Smooth muscle cell of the brain vasculature (primary cell): ENCODE results near the gene HTR7.
"Not testable (repeated sequence)": the region's sequence is repeated elsewhere in the genome, so short reads cannot be mapped to it uniquely, and the experiment has no call there.

Source experiments
- DNase-seq: peaks from one replicate; pipeline ENCODE4 v3.0.0-alpha.2; 2012; ENCODE audit warnings: low read depth, low spot score

Gene HTR7

DNA sequence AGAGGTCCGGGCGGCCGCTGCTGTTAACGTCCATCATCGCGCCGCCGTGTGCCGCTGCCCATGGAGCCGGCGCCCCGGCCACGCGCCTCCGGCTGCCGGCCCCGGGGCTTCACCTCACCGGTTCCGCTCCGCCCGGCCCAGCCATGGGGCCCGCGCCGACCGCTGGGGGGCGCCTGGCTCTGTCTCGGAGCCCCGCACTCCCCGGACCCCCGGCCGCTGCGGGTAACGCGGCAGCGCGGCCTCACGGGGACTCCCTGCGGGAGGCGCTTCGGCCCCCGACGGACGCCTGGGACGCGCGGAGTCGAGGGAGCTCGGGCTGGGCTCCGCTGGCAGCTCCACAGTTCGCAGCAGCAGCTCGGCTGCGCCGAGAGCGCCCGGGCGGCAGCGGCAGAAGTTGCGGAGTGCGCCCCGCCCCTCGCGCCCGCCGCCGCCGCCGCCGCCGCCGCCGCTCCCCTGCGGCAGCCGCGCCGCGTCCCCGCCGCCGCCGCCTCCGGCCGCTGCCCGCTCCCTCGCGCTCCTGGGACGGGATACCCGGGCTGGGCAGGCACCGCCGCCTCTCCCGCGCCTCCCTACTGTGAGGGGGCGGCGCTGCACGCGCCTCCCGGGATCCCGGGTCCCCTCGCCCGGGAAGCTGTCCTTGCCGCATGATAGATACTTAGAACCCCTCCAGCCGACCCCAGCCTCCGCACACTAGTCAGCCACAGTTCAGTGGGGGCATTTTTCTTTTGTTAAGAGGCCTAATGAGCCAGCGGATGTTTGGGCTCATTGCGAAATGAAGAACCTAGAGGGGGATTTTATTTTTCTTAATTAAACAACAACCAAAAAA, at the start of gene HTR7:
TSS of gene HTR7 (minus strand) at position 405 of the 826 bp plus-strand sequence. CDS start at position 37, 368 bp downstream.
- DNase-seq, result no peak

GRCh38 chr10:90906596-90906995, 48.8 kb upstream of the HTR7 start:
- no peak for DNase-seq

- no peak for DNase-seq
Measured at GRCh38 chr10:90905925-90906324, 48.1 kb upstream of the HTR7 start.

GRCh38 chr10:90896916-90897315, 39.1 kb upstream of the HTR7 start:
- DNase-seq, result not testable (repeated sequence)

GRCh38 chr10:90893190-90893589, 35.4 kb upstream of the HTR7 start:
- no peak for DNase-seq

- no peak for DNase-seq
Measured at GRCh38 chr10:90890347-90890746, 32.5 kb upstream of the HTR7 start.

- no peak for DNase-seq
Measured at GRCh38 chr10:90889636-90890035, 31.8 kb upstream of the HTR7 start.

DNA sequence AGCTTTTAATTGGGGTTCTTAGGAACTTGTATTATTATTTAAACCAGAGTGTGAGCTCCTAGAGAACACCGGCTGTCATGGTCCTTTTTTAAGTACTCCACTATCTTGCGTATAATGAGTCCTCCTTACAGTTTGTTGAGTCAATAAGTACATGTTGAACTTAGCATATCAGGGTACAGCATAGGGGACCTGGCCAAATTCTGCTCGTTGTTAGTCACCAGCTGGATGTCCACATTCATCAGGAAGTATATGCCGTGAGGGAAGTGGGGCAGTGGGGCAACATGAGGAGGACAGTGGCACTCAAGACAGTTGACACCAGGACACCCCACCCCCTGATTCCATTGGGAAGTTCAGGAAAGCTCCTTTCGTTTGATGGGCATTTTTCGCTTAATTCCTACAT, 30.5 kb upstream of the HTR7 start:
- DNase-seq, result no peak

- DNase-seq, result no peak
Measured at GRCh38 chr10:90887555-90887954, 29.7 kb upstream of the HTR7 start.

DNA sequence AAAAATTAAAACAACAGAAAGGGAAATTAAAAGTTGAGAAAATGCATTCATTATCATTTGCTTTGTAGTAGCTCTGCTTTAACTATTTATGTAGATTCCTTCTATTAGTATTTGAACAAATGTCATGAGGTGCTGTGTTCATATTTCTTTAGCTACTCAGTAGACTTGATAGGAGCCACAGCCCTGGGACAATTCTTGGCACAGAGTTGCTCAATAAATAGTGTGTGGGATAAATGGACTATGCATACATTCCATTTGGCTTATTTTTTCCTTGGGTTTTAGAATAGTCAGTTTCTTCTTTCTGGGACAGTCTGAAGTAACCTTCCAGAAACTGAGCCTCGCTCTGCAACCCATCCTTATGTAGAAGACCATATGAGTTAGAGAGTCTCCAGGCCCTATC, 27.3 kb upstream of the HTR7 start:
- DNase-seq, result no peak

- DNase-seq, result no peak
Measured at GRCh38 chr10:90884431-90884830, 26.6 kb upstream of the HTR7 start.

DNA sequence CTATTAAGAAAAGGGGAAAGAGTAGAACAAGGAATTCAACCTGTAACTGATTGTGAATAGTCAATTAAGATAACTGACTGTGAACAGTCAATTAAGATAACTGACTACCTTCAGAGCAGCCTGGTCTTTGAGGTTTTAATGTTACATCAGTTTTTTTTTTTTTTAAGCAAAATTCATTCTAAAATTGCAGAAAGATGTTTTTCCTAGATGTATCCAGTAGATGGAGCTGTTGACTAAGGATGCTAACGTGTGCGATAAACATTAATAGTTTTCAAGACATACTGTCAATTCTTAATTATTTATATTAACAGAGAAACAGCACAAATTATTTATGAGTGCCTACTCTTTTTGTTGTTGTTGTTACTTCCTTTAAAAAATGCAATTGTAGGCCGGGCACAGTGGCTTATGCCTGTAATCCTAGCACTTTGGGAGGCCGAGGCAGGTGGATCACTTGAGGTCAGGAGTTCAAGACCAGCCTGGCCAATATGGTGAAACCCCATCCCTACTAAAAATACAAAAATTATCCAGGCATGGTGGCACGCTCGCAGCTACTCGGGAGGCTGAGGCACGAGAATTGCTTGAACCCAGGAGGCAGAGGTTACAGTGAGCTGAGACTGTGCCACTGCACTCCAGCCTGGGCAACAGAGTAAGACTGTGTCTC, 22.4 kb upstream of the HTR7 start:
- not testable (repeated sequence) for DNase-seq

GRCh38 chr10:90879062-90879461, 21.2 kb upstream of the HTR7 start:
- DNase-seq, result no peak

DNA sequence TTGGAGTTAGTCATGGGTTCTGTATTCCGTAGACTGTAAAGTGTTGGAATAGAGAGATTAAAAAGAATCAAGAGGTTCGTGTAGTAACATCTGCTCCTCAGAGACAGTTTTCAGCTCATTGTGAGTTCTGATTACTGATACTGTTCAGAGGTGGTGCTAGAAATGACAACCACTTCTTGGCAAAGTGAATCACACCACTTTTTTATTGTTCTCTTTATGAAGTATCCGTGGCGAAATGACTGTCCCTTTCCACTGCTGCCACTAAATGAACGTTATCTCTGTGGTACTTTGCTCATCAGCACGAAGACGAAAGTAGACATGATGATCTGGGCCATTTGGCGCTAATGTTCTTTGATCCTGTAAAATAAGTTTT, 14.8 kb upstream of the HTR7 start:
- no peak for DNase-seq

GRCh38 chr10:90871766-90872647, 14.2 kb upstream of the HTR7 start, which contains the start of gene RPP30:
TSS of gene RPP30 (plus strand) at chr10:90871974. CDS start at chr10:90871987, 13 bp downstream.
- no peak for DNase-seq

- peak; percentile 62 for DNase-seq
Measured at GRCh38 chr10:90871279-90871765, 13.5 kb upstream of the HTR7 start.

DNA sequence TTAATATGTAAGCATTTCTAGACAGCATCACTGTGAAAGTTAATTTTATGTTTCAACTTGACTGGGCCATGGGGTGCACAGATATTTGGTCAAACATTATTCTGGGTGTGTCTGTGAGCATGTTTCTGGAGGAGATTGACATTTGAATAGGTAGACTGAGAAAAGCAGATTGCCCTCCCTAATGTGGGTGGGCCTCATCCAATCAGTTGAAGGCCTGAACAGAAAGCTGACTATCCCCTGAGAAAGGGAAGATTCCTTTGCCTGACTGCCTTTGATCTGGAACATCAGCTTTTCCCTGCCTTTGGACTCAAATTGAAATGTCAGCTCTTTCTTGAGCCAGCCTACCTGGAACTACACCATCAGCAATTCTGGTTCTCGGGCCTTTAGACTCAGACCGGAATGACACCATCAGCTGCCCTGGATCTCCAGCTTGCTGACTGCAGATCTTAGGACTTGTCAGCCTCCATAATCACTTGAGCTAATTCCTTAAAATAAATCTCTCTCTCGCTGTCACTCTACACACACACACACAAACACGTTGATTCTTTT, 8.3 kb upstream of the HTR7 start:
- DNase-seq, result no peak

DNA sequence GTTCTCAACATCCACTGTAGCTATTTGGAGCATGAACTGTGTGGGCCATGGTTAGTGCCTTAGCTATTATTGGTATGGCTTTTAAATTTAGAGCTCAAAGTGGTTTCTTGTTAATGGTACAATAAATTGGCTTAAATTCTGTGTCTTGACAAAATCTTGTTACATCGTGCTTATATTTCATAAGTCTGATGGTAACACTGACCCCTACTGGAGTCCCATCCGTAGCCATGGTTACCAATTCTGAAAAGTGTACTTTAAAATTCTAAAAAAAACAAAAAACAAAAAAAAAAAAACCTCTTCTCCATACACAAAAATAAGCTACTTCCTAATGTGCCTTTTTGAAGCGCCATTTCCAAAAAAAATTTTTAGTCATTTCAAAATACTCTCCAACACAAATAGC, 7.6 kb upstream of the HTR7 start:
- no peak for DNase-seq

DNA sequence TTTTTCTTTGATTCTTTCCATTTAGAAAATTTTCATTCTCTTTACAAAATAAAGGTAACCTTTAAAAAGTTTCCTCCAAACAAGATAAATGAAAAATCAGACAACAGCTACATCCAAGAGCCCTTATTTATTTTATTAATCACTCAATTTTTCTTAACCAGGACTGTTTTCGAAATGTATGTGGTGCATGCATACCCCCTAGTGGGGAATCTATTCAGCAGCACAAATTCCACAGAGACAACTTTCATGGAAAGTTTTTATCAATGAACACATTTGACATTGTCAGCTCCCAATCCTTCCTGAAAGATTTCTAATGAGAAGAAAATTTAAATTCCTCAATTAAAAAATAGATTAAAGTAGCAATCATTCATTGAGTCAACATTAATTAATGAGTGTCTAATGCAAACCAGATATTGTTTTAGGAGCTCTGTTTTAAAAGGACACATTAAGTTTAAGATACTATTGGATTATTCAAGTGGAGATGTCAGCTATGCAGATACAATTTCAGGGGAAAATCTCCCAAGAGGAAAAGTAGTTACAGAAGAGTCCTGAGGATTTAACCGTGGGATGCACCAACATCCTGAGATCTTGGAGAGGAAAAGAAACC, 5.2 kb upstream of the HTR7 start:
- DNase-seq, result no peak

- DNase-seq, result no peak
Measured at GRCh38 chr10:90860790-90861189, 3.0 kb upstream of the HTR7 start.

GRCh38 chr10:90859321-90859751, 1.5 kb upstream of the HTR7 start:
- no peak for DNase-seq
